GM19468 (cell line): Measurements from ENCODE around the gene CFAP46.
"Not testable (repeated sequence)": the region's sequence is repeated elsewhere in the genome, so short reads cannot be mapped to it uniquely, and the experiment has no call there.

Experiments used
- ATAC-seq: cut with Tn5 transposase; IDR thresholded peaks from one replicate; pipeline ENCODE4 v1.9.1; 2021; ENCODE audit warnings: mild to moderate bottlenecking, moderate library complexity, moderate number of reproducible peaks; ENCODE audit not compliant: unreplicated experiment; ENCODE audit errors: extremely low read depth

CFAP46 gene

DNA sequence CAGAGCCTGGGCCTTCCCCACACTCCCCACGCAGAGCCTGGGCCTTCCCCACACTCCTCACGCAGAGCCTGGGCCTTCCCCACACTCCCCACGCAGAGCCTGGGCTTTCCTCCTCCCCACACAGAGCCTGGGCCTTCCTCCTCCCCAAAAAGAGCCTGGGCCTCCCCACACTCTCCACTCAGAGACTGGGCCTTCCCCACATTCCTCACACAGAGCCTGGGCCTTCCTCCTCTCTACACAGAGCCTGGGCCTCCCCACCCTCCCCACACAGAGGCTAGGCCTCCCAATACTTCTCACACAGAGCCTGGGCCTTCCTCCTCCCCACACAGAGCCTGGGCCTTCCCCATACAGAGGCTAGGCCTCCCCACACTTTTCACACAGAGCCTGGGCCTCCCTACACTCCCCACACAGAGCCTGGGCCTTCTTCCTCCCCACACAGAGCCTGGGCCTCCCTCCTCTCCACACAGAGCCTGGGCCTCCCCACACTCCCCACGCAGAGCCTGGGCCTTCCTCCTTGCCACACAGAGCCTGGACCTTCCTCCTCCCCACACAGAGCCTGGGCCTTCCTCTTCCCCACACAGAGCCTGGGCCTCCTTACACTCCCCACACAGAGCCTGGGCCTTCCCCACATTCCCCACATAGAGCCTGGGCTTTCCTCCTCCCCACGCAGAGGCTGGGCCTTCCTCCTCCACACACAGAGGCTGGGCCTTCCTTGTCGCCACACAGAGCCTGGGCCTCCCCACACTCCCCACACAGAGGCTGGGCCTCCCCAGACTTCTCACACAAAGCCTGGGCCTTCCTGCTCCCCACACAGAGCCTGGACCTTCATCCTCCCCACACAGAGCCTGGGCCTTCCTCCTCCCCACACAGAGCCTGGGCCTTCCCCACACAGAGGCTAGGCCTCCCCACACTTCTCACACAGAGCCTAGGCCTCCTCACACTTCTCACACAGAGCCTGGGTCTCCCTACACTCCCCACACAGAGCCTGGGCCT is 10.8 kb downstream of the CFAP46 start:
- not testable (repeated sequence) for ATAC-seq

DNA sequence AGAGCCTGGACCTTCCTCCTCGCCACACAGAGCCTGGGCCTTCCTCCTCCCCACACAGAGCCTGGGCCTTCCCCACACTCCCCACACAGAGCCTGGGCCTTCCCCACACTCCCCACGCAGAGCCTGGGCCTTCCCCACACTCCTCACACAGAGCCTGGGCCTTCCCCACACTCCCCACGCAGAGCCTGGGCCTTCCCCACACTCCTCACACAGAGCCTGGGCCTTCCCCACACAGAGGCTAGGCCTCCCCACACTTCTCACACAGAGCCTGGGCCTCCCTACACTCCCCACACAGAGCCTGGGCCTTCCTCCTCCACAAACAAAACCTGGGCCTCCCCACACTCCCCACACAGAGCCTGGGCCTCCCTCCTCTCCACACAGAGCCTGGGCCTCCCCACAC is 11.7 kb downstream of the CFAP46 start:
- ATAC-seq = not testable (repeated sequence)

DNA sequence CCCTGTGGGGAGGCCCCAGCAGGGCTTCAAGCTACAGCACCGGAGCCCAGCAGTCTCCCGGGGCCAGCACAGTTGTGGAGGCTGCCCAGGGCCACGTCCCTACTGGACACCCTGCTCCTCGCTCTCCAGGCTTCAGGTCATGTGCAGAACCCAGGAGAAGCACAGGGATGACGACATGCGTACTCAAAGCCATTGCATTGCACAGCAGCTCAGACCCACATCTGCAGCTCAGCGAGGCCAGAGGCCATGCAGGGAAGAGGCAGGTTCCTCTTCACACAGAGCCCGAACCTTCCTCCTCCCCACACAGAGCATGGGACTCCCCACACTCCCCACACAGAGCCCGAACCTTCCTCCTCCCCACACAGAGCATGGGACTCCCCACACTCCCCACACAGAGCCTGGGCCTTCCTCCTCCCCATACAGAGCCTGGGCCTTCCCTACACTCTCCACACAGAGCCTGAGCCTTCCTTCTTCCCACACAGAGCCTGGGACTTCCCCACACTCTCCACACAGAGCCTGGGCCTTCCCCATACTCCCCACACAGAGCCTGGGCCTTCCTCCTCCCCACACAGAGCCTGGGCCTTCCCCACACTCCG is 12.3 kb downstream of the CFAP46 start:
- ATAC-seq = no peak

DNA sequence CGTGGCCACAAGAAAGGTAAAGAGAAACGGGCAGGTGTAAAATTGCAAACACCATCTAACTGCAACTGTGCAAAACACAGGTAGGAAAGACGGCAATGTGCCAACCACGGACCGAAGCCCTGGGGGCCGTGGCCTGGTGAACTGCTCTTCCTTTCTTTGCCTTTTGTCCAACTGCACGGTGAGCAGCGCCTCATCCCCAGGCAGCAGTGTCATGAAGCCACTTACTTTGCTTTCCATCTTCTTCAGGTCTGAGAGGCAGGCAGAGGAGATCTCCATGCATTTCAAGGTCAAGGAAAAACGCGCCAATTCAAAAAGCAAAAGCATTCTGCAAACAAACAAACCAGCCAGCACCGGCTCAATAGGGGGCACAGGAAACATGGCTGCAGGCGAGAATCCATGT is 12.9 kb downstream of the CFAP46 start:
- no peak for ATAC-seq

GRCh38 chr10:132928261-132928660 is 14.1 kb downstream of the CFAP46 start:
- ATAC-seq = no peak

DNA sequence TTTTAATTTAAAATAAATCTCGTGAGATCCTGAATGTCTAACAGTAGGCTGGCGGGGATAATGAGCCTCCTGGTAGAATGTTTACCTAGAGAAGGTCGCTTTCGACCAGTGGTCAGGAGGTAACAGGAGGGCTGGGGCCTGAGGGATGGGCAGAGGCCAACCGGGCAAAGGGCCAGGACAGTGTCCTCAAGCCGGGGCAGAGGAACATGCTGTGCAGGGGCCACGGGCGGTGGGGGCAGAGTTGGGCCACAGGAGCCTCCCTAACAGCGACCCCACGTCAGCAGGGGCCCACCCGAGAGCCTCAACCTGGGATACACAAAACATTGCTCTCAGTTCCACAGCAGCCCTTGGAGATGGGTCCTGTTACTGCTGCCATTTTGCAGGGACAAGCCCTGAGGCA is 14.5 kb downstream of the CFAP46 start:
- ATAC-seq = no peak

DNA sequence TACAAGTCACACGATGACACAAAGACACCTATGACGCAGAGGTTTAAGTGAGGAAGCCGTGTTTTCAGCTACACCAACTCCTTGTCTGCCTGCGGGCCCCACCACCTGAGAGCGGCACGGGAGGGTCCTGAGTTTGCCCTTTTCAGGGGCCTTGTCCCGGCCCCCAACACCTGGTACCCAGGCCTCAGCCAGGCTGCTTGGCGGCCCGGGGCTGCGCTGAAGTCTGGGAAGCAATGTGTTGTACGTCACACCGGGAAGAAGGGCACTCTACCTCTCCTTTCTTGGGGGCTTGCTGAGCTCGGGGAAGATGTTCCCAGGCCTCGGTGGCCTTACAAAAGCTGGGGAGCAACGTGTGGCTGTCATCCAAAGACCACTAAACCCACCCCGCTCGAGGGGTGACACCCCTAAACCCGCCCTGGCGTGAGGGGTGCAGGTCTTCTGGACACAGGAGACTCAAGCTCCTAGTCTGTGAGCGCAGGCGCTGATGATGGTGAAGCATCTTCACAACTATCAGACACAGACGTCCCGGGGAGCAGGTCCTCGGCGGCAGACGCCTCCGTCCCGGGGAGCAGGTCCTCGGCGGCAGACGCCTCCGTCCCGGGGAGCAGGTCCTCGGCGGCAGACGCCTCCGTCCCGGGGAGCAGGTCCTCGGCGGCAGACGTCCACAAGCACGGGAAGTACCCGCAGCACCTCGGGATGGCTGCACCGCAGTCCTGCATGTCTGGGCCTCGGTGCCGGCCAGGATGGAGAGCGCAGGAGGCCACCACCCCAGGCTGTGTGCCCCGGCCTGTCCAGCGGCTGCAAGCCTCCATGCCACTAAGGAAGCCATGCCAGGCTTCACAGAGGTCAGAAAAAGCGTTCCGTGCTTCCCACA is 15.4 kb downstream of the CFAP46 start:
- ATAC-seq = no peak

DNA sequence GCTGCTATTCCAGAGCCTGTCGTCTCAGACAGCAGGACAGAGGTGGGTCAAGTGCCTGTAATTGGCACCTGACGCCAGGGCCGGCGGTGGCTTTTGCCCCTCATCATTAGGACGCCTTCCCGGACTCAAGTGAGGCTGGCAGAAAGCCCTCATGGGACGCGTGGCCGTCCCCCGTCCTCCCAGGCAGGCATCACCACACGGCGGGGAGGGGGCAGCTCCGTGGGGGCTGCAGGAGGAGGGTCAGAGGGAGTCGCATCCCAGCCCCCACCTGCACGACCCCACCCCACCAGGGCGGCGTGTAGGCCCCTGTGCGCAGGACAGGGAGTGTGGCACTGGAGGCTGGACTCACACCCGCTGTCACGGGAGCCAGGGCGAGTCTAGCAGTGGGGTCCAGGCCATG is 16.3 kb downstream of the CFAP46 start:
- no peak for ATAC-seq

- no peak for ATAC-seq
Measured at GRCh38 chr10:132925614-132926013, 16.8 kb downstream of the CFAP46 start.

DNA sequence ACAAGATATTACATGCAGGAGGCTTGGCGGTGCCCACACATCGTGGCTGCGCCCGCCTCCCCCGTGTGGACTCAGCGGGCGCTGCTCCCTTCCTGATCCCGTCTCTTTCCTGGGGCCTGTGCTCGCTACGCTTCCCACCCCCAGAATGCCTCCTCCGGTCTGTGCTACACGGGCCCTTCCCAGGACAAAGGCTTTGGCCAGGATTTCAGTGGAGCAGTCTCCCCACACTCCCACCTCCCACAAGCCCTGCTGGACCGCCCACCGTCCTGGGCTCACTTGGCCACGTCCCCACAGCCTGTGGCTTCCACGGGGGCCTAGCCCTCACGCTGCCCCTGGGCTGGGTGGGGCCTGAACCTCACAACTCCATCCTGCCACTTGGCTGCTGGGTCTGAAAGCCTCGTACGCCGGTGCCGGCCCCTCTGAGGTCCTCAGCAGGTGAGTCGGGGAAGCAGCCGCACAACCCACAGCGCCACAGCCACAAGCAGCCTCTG is 17.3 kb downstream of the CFAP46 start:
- no peak for ATAC-seq

GRCh38 chr10:132924046-132924952 is 18.1 kb downstream of the CFAP46 start:
- ATAC-seq = no peak

- not testable (repeated sequence) for ATAC-seq
Measured at GRCh38 chr10:132923384-132923783, 19.0 kb downstream of the CFAP46 start.

GRCh38 chr10:132922872-132923271 is 19.5 kb downstream of the CFAP46 start:
- no peak for ATAC-seq

GRCh38 chr10:132921818-132922807 is 20.3 kb downstream of the CFAP46 start:
- ATAC-seq = no peak

GRCh38 chr10:132921086-132921485 is 21.3 kb downstream of the CFAP46 start:
- ATAC-seq = no peak

DNA sequence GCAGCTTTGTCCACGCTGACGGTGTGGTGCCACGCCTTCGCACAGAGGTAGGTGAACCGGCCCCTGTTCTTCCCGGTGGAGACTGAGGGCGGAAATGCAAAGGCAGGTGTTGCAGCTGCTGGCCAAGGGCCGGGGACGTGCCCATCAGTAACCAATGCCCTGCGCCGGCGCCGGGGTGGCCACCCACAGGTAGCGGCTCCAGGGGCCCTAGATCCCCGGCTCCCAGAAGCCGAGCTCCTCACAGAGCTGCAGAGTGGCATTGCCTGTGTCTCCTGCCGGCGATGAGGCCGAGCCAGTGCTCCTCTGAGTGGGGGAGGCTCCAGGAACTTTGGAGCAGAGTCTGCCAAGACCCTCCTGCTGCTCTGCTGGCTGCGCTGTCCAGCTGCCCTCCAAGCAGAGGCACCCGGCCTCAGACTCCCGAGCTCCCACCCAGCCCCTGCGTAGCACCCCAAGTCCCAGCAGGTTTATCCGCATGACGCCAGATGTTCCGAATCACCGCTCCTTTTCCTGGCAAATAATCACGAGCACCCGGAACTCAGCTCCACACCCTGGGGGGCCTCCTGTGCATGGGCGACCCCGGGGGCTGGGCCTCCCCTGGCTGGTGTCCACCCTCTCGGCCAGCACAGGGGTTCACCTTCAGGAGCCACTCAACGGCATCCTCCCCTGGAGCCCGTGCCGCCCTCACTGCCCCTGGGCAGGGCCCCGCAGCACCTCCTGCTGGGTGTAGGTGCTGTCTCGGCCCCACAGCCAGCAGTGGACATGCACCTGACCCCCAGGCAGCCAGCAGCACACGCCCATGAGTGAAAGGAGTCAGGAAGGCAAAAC is 22.1 kb downstream of the CFAP46 start:
- no peak for ATAC-seq

GRCh38 chr10:132919374-132920100 is 22.8 kb downstream of the CFAP46 start:
- no peak for ATAC-seq
